ENCODE data around the gene USF3.
"Not testable (repeated sequence)": the region's sequence is repeated elsewhere in the genome, so short reads cannot be mapped to it uniquely, and the experiment has no call there.

Gene USF3

GRCh38 chr3:113643583-113643982 is 52.9 kb downstream of the USF3 start:
- Mint-ChIP-seq H3K36me3 (ENCODE audit: low read depth) (peaks cover 20% of the 10 kb centered on the region), H3K9me3 (peaks cover 10% of the 10 kb centered on the region), H3K4me3 (no peak overlapping the region), H3K27me3 (no peaks in the 10 kb centered on the region), H3K27ac (no peak overlapping the region), H3K4me1 (ENCODE audit: low read depth) (no peaks in the 10 kb centered on the region)

GRCh38 chr3:113638910-113639309 is 57.5 kb downstream of the USF3 start:
- Mint-ChIP-seq H3K9me3 (peaks cover 2% of the 10 kb centered on the region), H3K4me3 (no peak overlapping the region), H3K27ac (no peak overlapping the region), H3K36me3 (ENCODE audit: low read depth) (peaks cover 3% of the 10 kb centered on the region), H3K27me3 (no peaks in the 10 kb centered on the region), H3K4me1 (ENCODE audit: low read depth) (no peaks in the 10 kb centered on the region)

DNA sequence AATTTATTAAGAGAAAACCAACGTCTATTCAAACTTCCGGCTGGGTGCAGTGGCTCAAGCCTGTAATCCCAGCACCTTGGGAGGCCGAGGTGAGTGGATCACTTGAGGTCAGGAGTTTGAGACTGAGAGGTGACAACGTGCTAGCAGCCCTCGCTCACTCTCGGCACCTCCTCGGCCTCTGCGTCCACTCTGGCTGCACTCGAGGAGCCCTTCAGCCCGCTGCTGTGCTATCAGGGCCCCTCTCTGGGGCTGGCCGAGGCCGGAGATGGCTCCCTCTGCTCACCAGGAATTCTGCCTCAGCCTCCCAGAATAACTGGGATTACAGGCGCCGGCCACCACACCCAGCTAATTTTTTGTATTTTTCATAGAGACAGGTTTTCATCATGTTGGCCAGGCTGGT is 58.7 kb downstream of the USF3 start:
- no peak overlapping the region for H3K4me3 Mint-ChIP-seq
- H3K36me3 Mint-ChIP-seq (ENCODE audit: low read depth), result no peaks in the 10 kb centered on the region
- H3K4me1 Mint-ChIP-seq (ENCODE audit: low read depth), result no peaks in the 10 kb centered on the region
- no peaks in the 10 kb centered on the region for H3K27me3 Mint-ChIP-seq
- H3K9me3 Mint-ChIP-seq, result no peaks in the 10 kb centered on the region
- no peak overlapping the region for H3K27ac Mint-ChIP-seq

DNA sequence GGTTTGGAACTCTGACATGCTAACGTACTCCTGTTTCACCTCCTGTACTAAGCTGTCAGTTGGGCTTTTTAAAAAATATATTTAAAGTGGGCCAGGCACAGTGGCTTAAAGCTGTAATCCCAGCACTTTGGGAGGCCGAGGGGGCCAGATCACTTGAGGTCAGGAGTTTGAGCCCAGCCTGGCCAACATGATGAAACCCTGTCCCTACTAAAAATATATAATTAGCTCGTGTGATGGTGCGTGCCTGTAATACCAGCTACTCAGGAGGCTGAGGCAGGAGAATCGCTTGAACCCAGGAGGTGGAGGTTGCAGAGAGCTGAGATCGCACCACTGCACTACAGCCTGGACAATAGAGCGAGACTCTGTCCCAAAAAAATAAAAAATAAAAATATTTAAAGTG is 60.4 kb downstream of the USF3 start:
- H3K36me3 Mint-ChIP-seq (ENCODE audit: low read depth); H3K9me3 Mint-ChIP-seq; H3K4me3 Mint-ChIP-seq; H3K27ac Mint-ChIP-seq; H3K4me1 Mint-ChIP-seq (ENCODE audit: low read depth); H3K27me3 Mint-ChIP-seq: not testable (repeated sequence)

- Mint-ChIP-seq H3K4me1 (ENCODE audit: low read depth) (no peaks in the 10 kb centered on the region), H3K9me3 (no peaks in the 10 kb centered on the region), H3K36me3 (ENCODE audit: low read depth) (peaks cover 5% of the 10 kb centered on the region), H3K4me3 (no peak overlapping the region), H3K27ac (no peak overlapping the region), H3K27me3 (no peaks in the 10 kb centered on the region)
Observed at GRCh38 chr3:113634782-113635474, 61.5 kb downstream of the USF3 start.

DNA sequence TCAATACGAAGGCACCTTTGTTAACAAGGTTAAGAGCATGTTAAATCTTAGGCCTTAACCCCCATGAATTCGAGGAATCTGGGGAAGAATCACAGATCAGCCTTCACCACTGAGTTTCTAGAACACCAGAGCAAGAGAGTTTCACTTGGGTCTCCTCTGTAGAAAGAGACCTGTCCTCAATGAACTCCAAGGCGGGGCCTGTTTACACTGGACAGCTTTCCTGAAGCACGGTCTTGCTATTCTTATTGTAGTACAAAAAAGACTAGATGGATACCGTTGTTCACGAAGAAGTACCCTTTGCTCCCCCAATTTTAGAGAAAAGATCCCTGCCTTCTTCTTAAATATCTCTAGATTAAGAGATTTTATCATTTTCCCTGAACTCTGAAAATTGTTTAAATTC is 64.9 kb downstream of the USF3 start:
- Mint-ChIP-seq H3K27me3 (no peaks in the 10 kb centered on the region), H3K27ac (peak overlapping the region; percentile 46), H3K36me3 (ENCODE audit: low read depth) (peaks cover 5% of the 10 kb centered on the region), H3K4me3 (no peak overlapping the region), H3K4me1 (ENCODE audit: low read depth) (peaks cover 7% of the 10 kb centered on the region), H3K9me3 (no peaks in the 10 kb centered on the region)

- peak overlapping the region; percentile 46 for H3K27ac Mint-ChIP-seq
- H3K4me1 Mint-ChIP-seq (ENCODE audit: low read depth), result peaks cover 9% of the 10 kb centered on the region
- H3K9me3 Mint-ChIP-seq, result no peaks in the 10 kb centered on the region
- no peaks in the 10 kb centered on the region for H3K27me3 Mint-ChIP-seq
- H3K36me3 Mint-ChIP-seq (ENCODE audit: low read depth), result peaks cover 8% of the 10 kb centered on the region
- H3K4me3 Mint-ChIP-seq, result no peak overlapping the region
Observed at GRCh38 chr3:113630956-113631542, 65.4 kb downstream of the USF3 start.

DNA sequence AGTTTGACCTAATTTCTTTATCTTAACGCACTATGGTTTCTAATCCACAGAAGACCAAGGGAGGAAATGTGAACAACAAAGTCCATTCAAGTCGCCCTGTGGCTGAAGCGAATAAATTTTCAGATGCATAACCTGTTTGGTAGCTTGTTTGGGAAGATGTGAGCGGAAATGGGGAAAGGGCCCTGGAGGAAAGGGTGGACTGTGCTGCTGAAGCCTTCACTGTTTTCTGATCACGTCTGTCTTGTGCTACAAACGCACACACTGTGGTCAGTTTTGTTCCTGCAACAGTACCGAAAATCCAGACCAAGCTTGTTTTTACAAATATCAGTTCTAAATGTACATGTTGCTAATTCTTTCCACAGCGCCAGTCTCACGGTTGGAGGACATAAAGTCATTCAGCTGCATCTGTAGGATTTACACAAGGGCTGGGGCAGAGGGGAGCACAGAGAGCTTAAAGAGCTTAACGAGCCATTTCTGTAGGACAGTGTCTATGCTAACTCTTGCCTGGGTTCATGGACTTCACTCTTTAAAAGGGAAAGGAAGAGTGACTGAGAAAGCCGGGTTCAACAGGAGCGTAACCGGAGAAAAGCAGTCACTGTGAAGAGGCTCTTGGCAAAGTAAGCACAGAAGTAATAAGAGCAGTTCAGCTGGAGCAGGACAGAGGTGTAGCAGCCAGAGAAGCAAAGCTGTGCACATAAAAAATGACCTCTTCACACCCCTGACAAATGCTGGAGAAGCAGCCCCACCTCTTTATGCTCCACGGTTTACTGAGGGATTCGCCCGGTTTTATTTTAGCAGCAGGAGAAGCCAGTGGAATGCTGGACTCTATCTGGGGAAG is 66.6 kb downstream of the USF3 start:
- peaks cover 18% of the 10 kb centered on the region for H3K36me3 Mint-ChIP-seq (ENCODE audit: low read depth)
- H3K4me1 Mint-ChIP-seq (ENCODE audit: low read depth), result peaks cover 9% of the 10 kb centered on the region
- no peaks in the 10 kb centered on the region for H3K27me3 Mint-ChIP-seq
- H3K4me3 Mint-ChIP-seq, result no peak overlapping the region
- no peaks in the 10 kb centered on the region for H3K9me3 Mint-ChIP-seq
- H3K27ac Mint-ChIP-seq, result peak overlapping the region; percentile 47

GRCh38 chr3:113628788-113629187 is 67.7 kb downstream of the USF3 start:
- Mint-ChIP-seq H3K4me3 (no peak overlapping the region), H3K36me3 (ENCODE audit: low read depth) (peaks cover 26% of the 10 kb centered on the region), H3K27ac (no peak overlapping the region), H3K4me1 (ENCODE audit: low read depth) (peaks cover 9% of the 10 kb centered on the region), H3K27me3 (no peaks in the 10 kb centered on the region), H3K9me3 (no peaks in the 10 kb centered on the region)

DNA sequence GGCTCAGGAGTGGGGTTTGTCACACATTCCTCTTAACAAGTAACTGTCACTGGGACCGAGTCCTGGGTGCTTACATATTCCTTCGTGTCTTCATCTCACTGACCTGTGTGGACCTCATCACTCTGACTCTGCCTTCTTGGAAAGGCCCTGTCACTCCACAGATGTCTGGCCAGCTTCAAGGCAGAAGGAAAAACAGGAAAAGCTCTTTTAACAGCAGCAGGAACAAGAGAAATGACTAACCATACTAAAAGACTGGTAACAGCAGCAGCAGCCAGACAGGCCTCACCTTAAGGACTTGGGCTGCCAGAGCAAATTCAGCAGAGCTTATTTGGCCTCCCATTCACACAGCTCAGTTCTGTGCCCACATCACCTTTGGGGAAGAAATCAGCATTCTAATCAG is 68.1 kb downstream of the USF3 start:
- H3K36me3 Mint-ChIP-seq (ENCODE audit: low read depth), result peaks cover 29% of the 10 kb centered on the region
- no peaks in the 10 kb centered on the region for H3K9me3 Mint-ChIP-seq
- H3K4me1 Mint-ChIP-seq (ENCODE audit: low read depth), result peaks cover 9% of the 10 kb centered on the region
- H3K27me3 Mint-ChIP-seq, result no peaks in the 10 kb centered on the region
- H3K27ac Mint-ChIP-seq, result no peak overlapping the region
- H3K4me3 Mint-ChIP-seq, result no peak overlapping the region

GRCh38 chr3:113626503-113627371 is 69.7 kb downstream of the USF3 start:
- no peaks in the 10 kb centered on the region for H3K27me3 Mint-ChIP-seq
- peak overlapping the region; percentile 21 for H3K27ac Mint-ChIP-seq
- H3K4me3 Mint-ChIP-seq, result no peak overlapping the region
- no peaks in the 10 kb centered on the region for H3K9me3 Mint-ChIP-seq
- peaks cover 9% of the 10 kb centered on the region for H3K4me1 Mint-ChIP-seq (ENCODE audit: low read depth)
- H3K36me3 Mint-ChIP-seq (ENCODE audit: low read depth), result peaks cover 29% of the 10 kb centered on the region

GRCh38 chr3:113625834-113626233 is 70.6 kb downstream of the USF3 start:
- Mint-ChIP-seq H3K4me3 (no peak overlapping the region), H3K27ac (peak overlapping the region; percentile 61), H3K36me3 (ENCODE audit: low read depth) (peaks cover 33% of the 10 kb centered on the region), H3K27me3 (no peaks in the 10 kb centered on the region), H3K4me1 (ENCODE audit: low read depth) (peaks cover 9% of the 10 kb centered on the region), H3K9me3 (no peaks in the 10 kb centered on the region)

GRCh38 chr3:113623811-113624210 is 72.6 kb downstream of the USF3 start:
- Mint-ChIP-seq H3K27me3 (no peaks in the 10 kb centered on the region), H3K4me3 (no peak overlapping the region), H3K36me3 (ENCODE audit: low read depth) (peaks cover 36% of the 10 kb centered on the region), H3K27ac (no peak overlapping the region), H3K9me3 (no peaks in the 10 kb centered on the region), H3K4me1 (ENCODE audit: low read depth) (peaks cover 9% of the 10 kb centered on the region)

- H3K27me3 Mint-ChIP-seq, result no peaks in the 10 kb centered on the region
Observed at GRCh38 chr3:113623324-113623723, 73.1 kb downstream of the USF3 start.

More at GRCh38 chr3:113623324-113623723, 73.1 kb downstream of the USF3 start:
- peaks cover 36% of the 10 kb centered on the region for H3K36me3 Mint-ChIP-seq (ENCODE audit: low read depth)
- H3K4me3 Mint-ChIP-seq, result no peak overlapping the region
- H3K4me1 Mint-ChIP-seq (ENCODE audit: low read depth), result peaks cover 9% of the 10 kb centered on the region
- no peak overlapping the region for H3K27ac Mint-ChIP-seq
- no peaks in the 10 kb centered on the region for H3K9me3 Mint-ChIP-seq

All from stimulated activated naive CD8-positive, alpha-beta T cell treated with anti-CD3 and anti-CD28 coated beads, Interleukin-15, Interleukin-2, amounts not matched to agents 100 ng/mL and 50 ng/mL, for 24 hours (primary cell).